Heart right ventricle (tissue), 16 donors: Measurements from ENCODE around the gene TRIM65. TPM values are rescaled to one million over a fixed set of nuclear protein-coding genes. Genes with fewer than 3 reads are reported as not detected.

Experiments
- ATAC-seq, 8 donors: fragments of 200-7000 bp; cut with Tn5 transposase; one replicate each; pipeline ENCODE4 v1.9.1; 2020; ENCODE audit warnings: mild to moderate bottlenecking in 8 of 8, moderate library complexity in 8 of 8, moderate number of reproducible peaks in 1 of 8
- DNase-seq, 2 donors: peaks; one replicate each; pipeline ENCODE4 v3.0.0-alpha.2; 2020
- H3K27ac ChIP-seq, 10 donors: fragments of 200-600 bp; sonication (generic) in 2 of 10; one replicate each; pipeline versions ENCODE4 v1.5.0 to v1.8.0; 2020 to 2022; ENCODE audit warnings: mild to moderate bottlenecking in 3 of 10
- H3K27me3 ChIP-seq, 7 donors: fragments of 200-600 bp; one replicate each; pipeline ENCODE4 v1.8.0; 2021 to 2022; ENCODE audit warnings: mild to moderate bottlenecking in 2 of 7
- H3K36me3 ChIP-seq, 9 donors: fragments of 200-600 bp; sonication (generic) in 1 of 9; one replicate each; pipeline versions ENCODE4 v1.5.0 to v1.8.0; 2020 to 2022; ENCODE audit warnings: mild to moderate bottlenecking in 2 of 9
- H3K4me1 ChIP-seq, 9 donors: fragments of 200-600 bp; sonication (generic) in 1 of 9; one replicate each; pipeline versions ENCODE4 v1.5.0 to v1.8.0; 2020 to 2022; ENCODE audit warnings: mild to moderate bottlenecking in 4 of 9
- H3K4me3 ChIP-seq, 10 donors: fragments of 200-600 bp; sonication (generic) in 2 of 10; one replicate each; pipeline versions ENCODE4 v1.5.0 to v1.8.0; 2020 to 2022; ENCODE audit warnings: mild to moderate bottlenecking in 7 of 10, moderate library complexity in 2 of 10
- H3K9me3 ChIP-seq, 11 donors: fragments of 200-600 bp in 10 of 11; sonication (generic) in 2 of 11; one replicate each; pipeline versions ENCODE4 v1.5.0 to v1.8.0; 2013 to 2022; ENCODE audit warnings: mild to moderate bottlenecking in 2 of 11, control low read depth in 1 of 11, moderate library complexity in 1 of 11
- WGBS, 2 donors: extraction: QIAGEN DNeasy Blood & Tissue Kit; methylation state at CpG; one replicate each; pipeline ENCODE4 v1.1.7; 2013; ENCODE audit warnings: inconsistent platforms in 1 of 2; 5-methylcytosine and 5-hydroxymethylcytosine counted together
- intact Hi-C, 10 donors: fragments of 100-400 bp; cut with DNase I; formaldehyde crosslinking; loops; one replicate each; pipeline versions ENCODE4 v1.11.1 to v1.14.2; 2022
- polyA plus RNA-seq, 2 donors: library from polyadenylated mRNA; stranded (reverse); fragments of 200-250 nt; gene quantifications; one replicate each; pipeline ENCODE4 v1.2.3, GENCODE V29; 2013
- total RNA-seq, 10 donors: library from RNA; stranded (reverse); fragmentation: NEBNext Ultra II Directional in 3 of 10; extraction: Animal tissue kit (Norgen Biotek cat#: 25700) in 3 of 10; gene quantifications; one replicate each; pipeline versions ENCODE4 v1.2.1 to v1.2.4, GENCODE V29; 2021 to 2023
- TF ChIP-seq, protein P1 (sequence below), 9 donors: fragments of 200-600 bp; sonication (generic) in 2 of 9; IDR thresholded peaks; one replicate each; pipeline versions ENCODE4 v1.5.0 to v1.8.0; 2021 to 2022; ENCODE audit warnings: antibody characterized with exemption in 9 of 9, mild to moderate bottlenecking in 5 of 9, moderate library complexity in 1 of 9
- donor health status: Arrhythmogenic right ventricular cardiomyopathy.
- donor health status: ischemic (EF 13 %, LVEDD 7.1; RV severe dilation, severe dysfunction).
- donor health status: healthy with polysubstance abuse.
- donor health status: DM: no; HTN: yes; CAD: no.
- donor health status: DM: no; HTN: no; CAD: no.
- donor health status: ischemic (EF 25% LVEDD 6.9; RV normal size, moderate dysfunction).
- donor health status: ischemic (EF 25% LVEDD 5.7; RV mildly dilated, moderate dysfunction).
- donor health status: healthy.
- donor health status: DM: yes; HTN: yes; CAD: no.
- donor health status: Ischemic cardiomyopathy.
- donor health status: ischemic (EF 35%, LVEDD 5.7; RV mildly dilated, moderate dysfunction).
- donor health status: nonischemic (EF 11% LVEDD 7.7; RV severe dilation, severe dysfunction).
- donor health status: DM: yes; HTN: yes; CAD: no.
- donor health status: PGD.
- donor health status: ischemic (EF 29% LVEDD 5.4; RV normal size, mild dysfunction).
- donor health status: nonischemic (EF 23%, LVEDD 6.1; RV moderate dilation, normal function).

TRIM65 gene
- total and polyA plus RNA-seq, 12 donors = 5.1 to 16.7 (median 8.9) TPM

DNA sequence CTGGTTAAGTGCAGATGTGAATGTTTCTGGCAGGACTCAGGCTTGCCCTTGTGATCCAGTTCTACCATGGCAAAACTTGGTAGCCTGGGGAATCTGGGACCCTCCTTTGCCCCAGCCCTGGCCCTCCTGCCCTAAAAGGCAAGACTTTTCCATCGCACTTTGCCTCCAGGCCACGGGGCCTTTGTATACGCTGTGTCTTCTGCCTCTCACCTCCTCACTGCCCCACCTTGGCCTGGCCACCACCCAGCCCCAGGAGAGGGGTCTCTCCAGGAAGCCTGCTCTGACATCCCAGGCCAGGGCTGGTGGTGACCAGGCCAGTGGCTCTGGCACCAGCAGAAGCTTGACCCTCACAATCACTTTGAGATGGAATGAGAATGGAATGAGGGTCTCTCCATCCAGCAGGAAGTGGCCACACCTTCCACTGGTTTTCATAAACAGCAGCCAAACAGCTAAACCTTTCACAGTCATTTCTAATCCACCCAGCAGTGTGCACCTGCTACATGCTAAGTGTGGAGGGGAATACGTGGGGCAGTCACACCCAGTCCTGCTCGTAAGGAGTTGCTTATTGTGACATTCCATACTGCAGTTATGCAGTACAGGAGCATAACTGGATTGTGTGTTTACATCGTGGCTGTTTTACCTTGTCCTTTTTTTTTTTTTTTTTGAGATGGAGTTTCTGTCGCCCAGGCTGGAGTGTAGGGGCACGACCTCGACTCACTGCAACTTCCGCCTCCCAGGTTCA lies 9.6 kb upstream of the TRIM65 start:
- intact Hi-C loops = loop anchor here in 6 of 10 donors (2.0 to 10.0 kb wide), 6 partner anchors 71 to 388 kb away; partner anchors contain the start of genes ACOX1 (in 1 of the 6), TEN1 (in 1 of the 6) and UBALD2 (in 1 of the 6)
- Histone ChIP-seq H3K36me3 (peaks cover 0 to 25% (median 6%) of the 10 kb centered on the region in 9 donors), H3K4me1 (peaks cover 6 to 31% (median 21%) of the 10 kb centered on the region in 9 donors), H3K9me3 (no peaks in the 10 kb centered on the region), H3K27ac (no peak overlapping the region), H3K4me3 (no peak overlapping the region), H3K27me3 (no peaks in the 10 kb centered on the region)
- ATAC-seq (no peak), DNase-seq (no peak)
- TF ChIP-seq, protein P1, sequence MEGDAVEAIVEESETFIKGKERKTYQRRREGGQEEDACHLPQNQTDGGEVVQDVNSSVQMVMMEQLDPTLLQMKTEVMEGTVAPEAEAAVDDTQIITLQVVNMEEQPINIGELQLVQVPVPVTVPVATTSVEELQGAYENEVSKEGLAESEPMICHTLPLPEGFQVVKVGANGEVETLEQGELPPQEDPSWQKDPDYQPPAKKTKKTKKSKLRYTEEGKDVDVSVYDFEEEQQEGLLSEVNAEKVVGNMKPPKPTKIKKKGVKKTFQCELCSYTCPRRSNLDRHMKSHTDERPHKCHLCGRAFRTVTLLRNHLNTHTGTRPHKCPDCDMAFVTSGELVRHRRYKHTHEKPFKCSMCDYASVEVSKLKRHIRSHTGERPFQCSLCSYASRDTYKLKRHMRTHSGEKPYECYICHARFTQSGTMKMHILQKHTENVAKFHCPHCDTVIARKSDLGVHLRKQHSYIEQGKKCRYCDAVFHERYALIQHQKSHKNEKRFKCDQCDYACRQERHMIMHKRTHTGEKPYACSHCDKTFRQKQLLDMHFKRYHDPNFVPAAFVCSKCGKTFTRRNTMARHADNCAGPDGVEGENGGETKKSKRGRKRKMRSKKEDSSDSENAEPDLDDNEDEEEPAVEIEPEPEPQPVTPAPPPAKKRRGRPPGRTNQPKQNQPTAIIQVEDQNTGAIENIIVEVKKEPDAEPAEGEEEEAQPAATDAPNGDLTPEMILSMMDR (IDR thresholded peaks at IDR 0.05) = no peak
- 86% methylated on average over 10 of the region's 10 CpGs for WGBS, 2 donors

DNA sequence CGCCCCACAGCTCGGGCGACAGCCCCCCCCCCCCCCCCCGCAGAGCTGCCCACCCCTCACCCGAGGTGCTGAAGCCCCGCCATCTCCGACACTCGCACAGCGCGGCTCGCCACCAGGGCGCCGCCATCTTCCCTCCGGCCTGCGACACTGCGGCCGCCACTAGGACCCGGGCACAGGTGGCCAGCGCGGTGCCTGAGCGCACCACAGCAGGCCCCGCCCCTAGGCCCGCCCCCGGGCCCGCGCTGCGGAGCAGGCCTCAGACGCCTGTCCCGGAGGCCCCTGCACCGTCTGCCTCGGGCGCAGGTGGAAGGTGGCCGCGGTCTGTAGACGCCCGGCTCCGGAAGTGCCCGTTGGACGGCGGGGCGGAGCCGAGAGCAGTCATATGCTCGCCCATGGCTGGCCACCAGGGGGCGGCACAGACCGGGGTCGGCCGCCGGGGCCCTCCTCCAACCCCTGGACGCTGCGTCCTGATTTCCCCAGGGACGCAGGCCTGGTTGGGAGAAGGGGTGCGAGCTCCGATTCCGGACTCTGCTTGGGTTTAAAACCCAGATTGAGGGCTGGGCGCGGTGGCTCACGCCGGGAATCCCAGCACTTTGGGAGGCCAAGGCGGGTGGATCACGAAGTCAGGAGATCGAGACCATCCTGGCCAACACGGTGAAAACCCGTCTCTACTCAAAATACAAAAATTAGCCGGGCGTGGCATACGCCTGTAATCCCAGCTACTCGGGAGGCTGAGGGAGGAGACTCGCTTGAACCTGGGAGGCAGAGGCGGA lies 8.2 kb upstream of the TRIM65 start, which contains the start of gene MRPL38:
MRPL38 (minus strand) TSS at position 136 of the 773 bp plus-strand sequence; CDS start at position 127, 9 bp downstream.
- intact Hi-C loops = loop anchor here in 8 of 10 donors (1.0 to 10.0 kb wide), 8 partner anchors 72 to 390 kb away; partner anchors contain the start of genes ACOX1 (in 2 of the 8), TEN1 (in 2 of the 8) and UBALD2 (in 1 of the 8)
- Histone ChIP-seq H3K27ac (peak within 1 kb of the TSS; percentile 88 to 97 (median 92)), H3K36me3 (peaks cover 0 to 35% (median 15%) of the 10 kb centered on the region in 9 donors), H3K9me3 (no peaks in the 10 kb centered on the region), H3K27me3 (no peaks in the 10 kb centered on the region), H3K4me1 (peaks cover 6 to 26% (median 19%) of the 10 kb centered on the region in 9 donors), H3K4me3 (peak within 1 kb of the TSS; percentile 66 to 96 (median 86))
- TF ChIP-seq, protein P1 (IDR thresholded peaks at IDR 0.05) = peak; percentile 87 to 100 (median 99)
- DNase-seq (peak; percentile 89 to 94), ATAC-seq (peak; percentile 90 to 96 (median 94))
- 3 to 5% methylated on average over 61 to 66 of the region's 69 CpGs for WGBS, 2 donors

DNA sequence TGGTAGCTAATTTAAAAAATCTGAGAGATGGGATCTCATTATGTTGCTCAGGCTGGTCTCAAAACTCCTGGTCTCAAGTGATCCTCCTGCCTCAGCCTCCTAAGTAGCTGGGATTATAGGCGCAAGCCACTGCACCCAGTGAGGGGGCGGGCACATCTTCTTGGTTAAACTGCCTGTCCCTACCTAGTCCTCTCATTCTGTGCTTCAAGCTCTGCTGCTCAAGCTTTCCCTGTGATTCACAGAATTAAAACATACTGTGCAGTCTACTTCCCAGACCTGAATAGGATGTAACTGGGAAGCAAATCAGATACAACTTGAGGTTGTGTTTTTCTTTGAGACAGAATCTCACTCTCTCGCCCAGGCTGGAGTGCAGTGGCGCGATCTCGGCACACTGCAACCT lies 5.7 kb upstream of the TRIM65 start:
- TF ChIP-seq, protein P1 (IDR thresholded peaks at IDR 0.05) = no peak
- Histone ChIP-seq H3K36me3 (peaks cover 6 to 59% (median 30%) of the 10 kb centered on the region in 9 donors), H3K4me3 (no peak overlapping the region), H3K4me1 (peaks cover 7 to 30% (median 21%) of the 10 kb centered on the region in 9 donors), H3K27me3 (no peaks in the 10 kb centered on the region), H3K9me3 (no peaks in the 10 kb centered on the region), H3K27ac (no peak overlapping the region)
- DNase-seq = no peak
- WGBS, 2 donors = 95% methylated on average over 6 of the region's 6 CpGs
- no peak for ATAC-seq
- intact Hi-C loops = loop anchor here in 3 of 10 donors (10.0 kb wide), 3 partner anchors 82 to 392 kb away; partner anchors contain the start of gene UBALD2 (in 1 of the 3)

GRCh38 chr17:75901727-75902126 lies 5.0 kb upstream of the TRIM65 start:
- Histone ChIP-seq H3K4me3 (no peak overlapping the region), H3K27me3 (no peaks in the 10 kb centered on the region), H3K4me1 (peaks cover 11 to 35% (median 26%) of the 10 kb centered on the region in 9 donors), H3K27ac (no peak overlapping the region), H3K36me3 (peaks cover 6 to 59% (median 30%) of the 10 kb centered on the region in 9 donors), H3K9me3 (no peaks in the 10 kb centered on the region)
- no peak for ATAC-seq
- WGBS, 2 donors = 88 to 91% methylated on average over 18 of the region's 18 CpGs
- no peak for DNase-seq
- TF ChIP-seq, protein P1 (IDR thresholded peaks at IDR 0.05) = no peak
- intact Hi-C loops = loop anchor here in 3 of 10 donors (10.0 kb wide), 3 partner anchors 83 to 393 kb away; partner anchors contain the start of gene UBALD2 (in 1 of the 3)
